HG03571 (cell line): ENCODE measurements around the gene B3GAT1.

Source experiments
- ATAC-seq: cut with Tn5 transposase; IDR thresholded peaks from one replicate; pipeline ENCODE4 v1.9.1; 2021; ENCODE audit not compliant: unreplicated experiment

B3GAT1 gene

GRCh38 chr11:134339756-134340155 lies 72.3 kb downstream of the B3GAT1 start:
- no peak for ATAC-seq

- ATAC-seq: no peak
Measured at GRCh38 chr11:134338654-134339053, 73.4 kb downstream of the B3GAT1 start.

GRCh38 chr11:134338068-134338467 lies 74.0 kb downstream of the B3GAT1 start:
- no peak for ATAC-seq

GRCh38 chr11:134337051-134337450 lies 75.0 kb downstream of the B3GAT1 start:
- ATAC-seq: no peak

GRCh38 chr11:134334796-134335571 lies 77.1 kb downstream of the B3GAT1 start:
- ATAC-seq: no peak

GRCh38 chr11:134333946-134334345 lies 78.1 kb downstream of the B3GAT1 start:
- no peak for ATAC-seq

- no peak for ATAC-seq
Measured at GRCh38 chr11:134333312-134333711, 78.7 kb downstream of the B3GAT1 start.

GRCh38 chr11:134332782-134333181 lies 79.3 kb downstream of the B3GAT1 start:
- ATAC-seq: no peak

GRCh38 chr11:134332189-134332631 lies 79.8 kb downstream of the B3GAT1 start:
- ATAC-seq: no peak

- ATAC-seq: peak; percentile 71
Measured at GRCh38 chr11:134331354-134332188, 80.5 kb downstream of the B3GAT1 start, which contains the start of gene GLB1L2. TSS of gene GLB1L2 (plus strand) at chr11:134331988. CDS start at chr11:134332062, 74 bp downstream.

- no peak for ATAC-seq
Measured at GRCh38 chr11:134330611-134331353, 81.3 kb downstream of the B3GAT1 start.
